HEK293 (cell line): ENCODE results near the gene METTL22.

Experiments
- EGR2 ChIP-seq: fragments of 450-650 bp; formaldehyde crosslinking; IDR thresholded peaks from 2 replicates; pipeline ENCODE4 v1.5.1; 2016; ENCODE audit warnings: low read depth, missing biosample characterization, missing genetic modification characterization
- KLF16 ChIP-seq: fragments of 450-650 bp; formaldehyde crosslinking; IDR thresholded peaks from 2 replicates; pipeline ENCODE4 v1.5.1; 2017; ENCODE audit warnings: missing biosample characterization, missing genetic modification characterization
- MZF1 ChIP-seq: fragments of 450-650 bp; formaldehyde crosslinking; IDR thresholded peaks from 2 replicates; pipeline ENCODE4 v1.5.1; 2017; ENCODE audit warnings: missing biosample characterization, missing genetic modification characterization, borderline replicate concordance
- SP2 ChIP-seq: fragments of 450-650 bp; formaldehyde crosslinking; IDR thresholded peaks from 2 replicates; pipeline ENCODE4 v1.5.1; 2016; ENCODE audit warnings: missing biosample characterization, missing genetic modification characterization
- TRIM28 ChIP-seq: IDR thresholded peaks from 2 replicates; pipeline ENCODE4 v1.6.1; 2011; ENCODE audit warnings: low read length, control low read depth, borderline replicate concordance
- ZIC2 ChIP-seq: fragments of 450-650 bp; formaldehyde crosslinking; IDR thresholded peaks from 2 replicates; pipeline ENCODE4 v1.5.1; 2016; ENCODE audit warnings: missing biosample characterization, missing genetic modification characterization
- ZNF16 ChIP-seq: fragments of 450-650 bp; formaldehyde crosslinking; IDR thresholded peaks from 2 replicates; pipeline ENCODE4 v1.5.1; 2016; ENCODE audit warnings: low read depth, missing biosample characterization, missing genetic modification characterization
- ZNF324 ChIP-seq: fragments of 450-650 bp; formaldehyde crosslinking; IDR thresholded peaks from 2 replicates; pipeline ENCODE4 v1.5.1; 2016; ENCODE audit warnings: missing biosample characterization, missing genetic modification characterization
- ZNF48 ChIP-seq: fragments of 450-650 bp; formaldehyde crosslinking; IDR thresholded peaks from 2 replicates; pipeline ENCODE4 v1.5.1; 2016; ENCODE audit warnings: missing biosample characterization, missing genetic modification characterization
- ZNF544 ChIP-seq: fragments of 450-650 bp; formaldehyde crosslinking; IDR thresholded peaks from 2 replicates; pipeline ENCODE4 v1.5.0; 2017; ENCODE audit warnings: missing biosample characterization, missing genetic modification characterization
- ZNF600 ChIP-seq: fragments of 450-650 bp; formaldehyde crosslinking; IDR thresholded peaks from 2 replicates; pipeline ENCODE4 v1.5.1; 2016; ENCODE audit warnings: missing biosample characterization, missing genetic modification characterization
- ZNF621 ChIP-seq: fragments of 450-650 bp; formaldehyde crosslinking; IDR thresholded peaks from 2 replicates; pipeline ENCODE4 v1.5.1; 2017; ENCODE audit warnings: missing biosample characterization, missing genetic modification characterization
- ZNF677 ChIP-seq: fragments of 450-650 bp; IDR thresholded peaks from 2 replicates; pipeline ENCODE4 v1.5.0; 2018; ENCODE audit warnings: missing biosample characterization, mild to moderate bottlenecking, missing genetic modification characterization, moderate library complexity
- TF ChIP-seq, protein P1 (sequence below): fragments of 450-650 bp; formaldehyde crosslinking; IDR thresholded peaks from 2 replicates; pipeline ENCODE4 v1.5.1; 2016; ENCODE audit warnings: missing biosample characterization, missing genetic modification characterization, borderline replicate concordance
- TF ChIP-seq, protein P2 (sequence below): fragments of 450-650 bp; formaldehyde crosslinking; IDR thresholded peaks from 2 replicates; pipeline ENCODE4 v1.5.1; 2016; ENCODE audit warnings: missing biosample characterization, missing genetic modification characterization
- TF ChIP-seq, protein P3 (sequence below): fragments of 450-650 bp; formaldehyde crosslinking; IDR thresholded peaks from 2 replicates; pipeline ENCODE4 v1.5.1; 2017; ENCODE audit warnings: missing biosample characterization, missing genetic modification characterization
- TF ChIP-seq, protein P4 (sequence below): fragments of 450-650 bp; formaldehyde crosslinking; IDR thresholded peaks from 2 replicates; pipeline ENCODE4 v1.5.1; 2016; ENCODE audit warnings: missing biosample characterization, missing genetic modification characterization
- TF ChIP-seq, protein P5 (sequence below): fragments of 450-650 bp; formaldehyde crosslinking; IDR thresholded peaks from 2 replicates; pipeline ENCODE4 v1.5.1; 2017; ENCODE audit warnings: missing biosample characterization, mild to moderate bottlenecking, missing genetic modification characterization, moderate library complexity

METTL22 gene

DNA sequence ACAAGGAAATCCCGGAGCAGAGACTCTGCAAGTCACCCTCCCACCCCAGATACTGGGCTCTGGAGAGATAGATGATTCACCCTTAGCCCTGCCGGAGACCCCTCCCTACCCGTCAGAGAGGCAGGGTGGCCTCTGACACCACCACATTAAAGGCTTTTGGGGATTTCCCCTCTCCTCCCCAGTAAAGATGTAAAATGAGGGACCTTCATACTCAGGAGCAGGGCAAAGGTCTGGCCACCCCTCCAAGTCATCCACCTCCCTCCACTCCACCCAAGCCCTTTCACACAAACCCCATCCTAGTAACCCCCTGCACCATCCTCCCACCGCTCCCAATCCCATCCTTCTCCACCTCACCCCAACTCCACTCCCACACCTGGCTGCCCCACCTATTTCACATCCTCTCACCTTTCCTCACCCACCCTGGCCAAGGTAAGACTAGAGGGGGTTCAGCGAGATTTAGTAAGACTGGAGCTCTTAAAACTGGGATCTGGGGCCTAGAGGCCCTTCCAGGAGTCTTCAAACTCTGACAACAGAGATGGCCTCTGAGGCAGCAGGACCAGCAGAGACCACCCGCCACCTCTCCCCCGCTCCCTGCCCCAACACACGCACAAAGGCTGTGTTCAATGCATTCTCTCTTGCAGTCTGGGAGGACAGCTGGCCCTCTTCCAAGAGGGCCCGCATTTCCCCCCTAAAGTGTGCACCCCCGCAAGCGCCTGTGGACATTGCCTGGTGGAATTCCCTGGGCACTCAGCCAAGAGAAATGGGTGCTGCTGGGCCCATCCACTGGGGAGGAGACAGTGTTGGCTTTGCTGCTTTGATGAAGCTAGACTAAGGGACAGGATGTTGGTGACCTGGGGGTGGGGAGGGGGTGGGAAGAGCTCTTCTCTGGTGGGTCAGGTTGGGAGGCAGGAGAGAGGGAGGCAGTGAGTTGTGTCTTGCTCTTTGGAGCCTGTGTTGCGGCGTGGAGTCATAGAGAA is 54.0 kb downstream of the METTL22 start (continued):
- TF ChIP-seq, protein P1, sequence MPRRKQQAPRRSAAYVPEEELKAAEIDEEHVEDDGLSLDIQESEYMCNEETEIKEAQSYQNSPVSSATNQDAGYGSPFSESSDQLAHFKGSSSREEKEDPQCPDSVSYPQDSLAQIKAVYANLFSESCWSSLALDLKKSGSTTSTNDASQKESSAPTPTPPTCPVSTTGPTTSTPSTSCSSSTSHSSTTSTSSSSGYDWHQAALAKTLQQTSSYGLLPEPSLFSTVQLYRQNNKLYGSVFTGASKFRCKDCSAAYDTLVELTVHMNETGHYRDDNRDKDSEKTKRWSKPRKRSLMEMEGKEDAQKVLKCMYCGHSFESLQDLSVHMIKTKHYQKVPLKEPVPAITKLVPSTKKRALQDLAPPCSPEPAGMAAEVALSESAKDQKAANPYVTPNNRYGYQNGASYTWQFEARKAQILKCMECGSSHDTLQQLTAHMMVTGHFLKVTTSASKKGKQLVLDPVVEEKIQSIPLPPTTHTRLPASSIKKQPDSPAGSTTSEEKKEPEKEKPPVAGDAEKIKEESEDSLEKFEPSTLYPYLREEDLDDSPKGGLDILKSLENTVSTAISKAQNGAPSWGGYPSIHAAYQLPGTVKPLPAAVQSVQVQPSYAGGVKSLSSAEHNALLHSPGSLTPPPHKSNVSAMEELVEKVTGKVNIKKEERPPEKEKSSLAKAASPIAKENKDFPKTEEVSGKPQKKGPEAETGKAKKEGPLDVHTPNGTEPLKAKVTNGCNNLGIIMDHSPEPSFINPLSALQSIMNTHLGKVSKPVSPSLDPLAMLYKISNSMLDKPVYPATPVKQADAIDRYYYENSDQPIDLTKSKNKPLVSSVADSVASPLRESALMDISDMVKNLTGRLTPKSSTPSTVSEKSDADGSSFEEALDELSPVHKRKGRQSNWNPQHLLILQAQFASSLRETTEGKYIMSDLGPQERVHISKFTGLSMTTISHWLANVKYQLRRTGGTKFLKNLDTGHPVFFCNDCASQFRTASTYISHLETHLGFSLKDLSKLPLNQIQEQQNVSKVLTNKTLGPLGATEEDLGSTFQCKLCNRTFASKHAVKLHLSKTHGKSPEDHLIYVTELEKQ (tag by site-specific recombination) = no peak
- TF ChIP-seq, protein P2, sequence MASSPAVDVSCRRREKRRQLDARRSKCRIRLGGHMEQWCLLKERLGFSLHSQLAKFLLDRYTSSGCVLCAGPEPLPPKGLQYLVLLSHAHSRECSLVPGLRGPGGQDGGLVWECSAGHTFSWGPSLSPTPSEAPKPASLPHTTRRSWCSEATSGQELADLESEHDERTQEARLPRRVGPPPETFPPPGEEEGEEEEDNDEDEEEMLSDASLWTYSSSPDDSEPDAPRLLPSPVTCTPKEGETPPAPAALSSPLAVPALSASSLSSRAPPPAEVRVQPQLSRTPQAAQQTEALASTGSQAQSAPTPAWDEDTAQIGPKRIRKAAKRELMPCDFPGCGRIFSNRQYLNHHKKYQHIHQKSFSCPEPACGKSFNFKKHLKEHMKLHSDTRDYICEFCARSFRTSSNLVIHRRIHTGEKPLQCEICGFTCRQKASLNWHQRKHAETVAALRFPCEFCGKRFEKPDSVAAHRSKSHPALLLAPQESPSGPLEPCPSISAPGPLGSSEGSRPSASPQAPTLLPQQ (tag by site-specific recombination) = peak; percentile 92
- TF ChIP-seq EGR2 (tag by site-specific recombination) (peak; percentile 19; the same call in 1 of the 2 replicates), ZIC2 (peak; percentile 32; the same call in 1 of the 2 replicates), ZNF544 (tag by site-specific recombination) (no peak), ZNF48 (no peak), SP2 (no peak), TRIM28 (no peak), MZF1 (tag by site-specific recombination) (no peak), ZNF621 (tag by site-specific recombination) (no peak), ZNF600 (no peak), ZNF324 (tag by site-specific recombination) (no peak), ZNF16 (tag by site-specific recombination) (no peak), KLF16 (tag by site-specific recombination) (no peak), ZNF677 (tag by site-specific recombination) (no peak)
- TF ChIP-seq, protein P3, sequence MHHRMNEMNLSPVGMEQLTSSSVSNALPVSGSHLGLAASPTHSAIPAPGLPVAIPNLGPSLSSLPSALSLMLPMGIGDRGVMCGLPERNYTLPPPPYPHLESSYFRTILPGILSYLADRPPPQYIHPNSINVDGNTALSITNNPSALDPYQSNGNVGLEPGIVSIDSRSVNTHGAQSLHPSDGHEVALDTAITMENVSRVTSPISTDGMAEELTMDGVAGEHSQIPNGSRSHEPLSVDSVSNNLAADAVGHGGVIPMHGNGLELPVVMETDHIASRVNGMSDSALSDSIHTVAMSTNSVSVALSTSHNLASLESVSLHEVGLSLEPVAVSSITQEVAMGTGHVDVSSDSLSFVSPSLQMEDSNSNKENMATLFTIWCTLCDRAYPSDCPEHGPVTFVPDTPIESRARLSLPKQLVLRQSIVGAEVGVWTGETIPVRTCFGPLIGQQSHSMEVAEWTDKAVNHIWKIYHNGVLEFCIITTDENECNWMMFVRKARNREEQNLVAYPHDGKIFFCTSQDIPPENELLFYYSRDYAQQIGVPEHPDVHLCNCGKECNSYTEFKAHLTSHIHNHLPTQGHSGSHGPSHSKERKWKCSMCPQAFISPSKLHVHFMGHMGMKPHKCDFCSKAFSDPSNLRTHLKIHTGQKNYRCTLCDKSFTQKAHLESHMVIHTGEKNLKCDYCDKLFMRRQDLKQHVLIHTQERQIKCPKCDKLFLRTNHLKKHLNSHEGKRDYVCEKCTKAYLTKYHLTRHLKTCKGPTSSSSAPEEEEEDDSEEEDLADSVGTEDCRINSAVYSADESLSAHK = no peak
- TF ChIP-seq, protein P4, sequence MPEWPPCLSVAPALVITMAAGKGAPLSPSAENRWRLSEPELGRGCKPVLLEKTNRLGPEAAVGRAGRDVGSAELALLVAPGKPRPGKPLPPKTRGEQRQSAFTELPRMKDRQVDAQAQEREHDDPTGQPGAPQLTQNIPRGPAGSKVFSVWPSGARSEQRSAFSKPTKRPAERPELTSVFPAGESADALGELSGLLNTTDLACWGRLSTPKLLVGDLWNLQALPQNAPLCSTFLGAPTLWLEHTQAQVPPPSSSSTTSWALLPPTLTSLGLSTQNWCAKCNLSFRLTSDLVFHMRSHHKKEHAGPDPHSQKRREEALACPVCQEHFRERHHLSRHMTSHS = no peak
- TF ChIP-seq, protein P5, sequence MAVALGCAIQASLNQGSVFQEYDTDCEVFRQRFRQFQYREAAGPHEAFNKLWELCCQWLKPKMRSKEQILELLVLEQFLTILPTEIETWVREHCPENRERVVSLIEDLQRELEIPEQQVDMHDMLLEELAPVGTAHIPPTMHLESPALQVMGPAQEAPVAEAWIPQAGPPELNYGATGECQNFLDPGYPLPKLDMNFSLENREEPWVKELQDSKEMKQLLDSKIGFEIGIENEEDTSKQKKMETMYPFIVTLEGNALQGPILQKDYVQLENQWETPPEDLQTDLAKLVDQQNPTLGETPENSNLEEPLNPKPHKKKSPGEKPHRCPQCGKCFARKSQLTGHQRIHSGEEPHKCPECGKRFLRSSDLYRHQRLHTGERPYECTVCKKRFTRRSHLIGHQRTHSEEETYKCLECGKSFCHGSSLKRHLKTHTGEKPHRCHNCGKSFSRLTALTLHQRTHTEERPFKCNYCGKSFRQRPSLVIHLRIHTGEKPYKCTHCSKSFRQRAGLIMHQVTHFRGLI = no peak
